Transverse colon (tissue), 4 donors: ENCODE results near the gene COA5. TPM values are rescaled to one million over a fixed set of nuclear protein-coding genes. Genes with fewer than 3 reads are reported as not detected.
A peak's percentile ranks its signal among the peaks of the same experiment; 100 is the strongest.

Experiments used
- DNase-seq: peaks from one replicate; pipeline ENCODE4 v3.0.0-alpha.2; 2019
- H3K27ac ChIP-seq, 4 donors: fragments of 200-600 bp; sonication (generic); 2 replicates each; pipeline ENCODE4 v1.5.1; 2016 to 2018; ENCODE audit warnings: inconsistent platforms in 4 of 4
- H3K27me3 ChIP-seq: fragments of 200-600 bp; sonication (generic); 2 replicates; pipeline ENCODE4 v1.5.1; 2017; ENCODE audit warnings: inconsistent platforms
- H3K36me3 ChIP-seq, 4 donors: fragments of 200-600 bp; sonication (generic); 2 replicates each; pipeline ENCODE4 v1.5.1; 2017 to 2019; ENCODE audit warnings: inconsistent platforms in 4 of 4
- H3K4me1 ChIP-seq, 4 donors: fragments of 200-600 bp; sonication (generic); 2 replicates each; pipeline ENCODE4 v1.5.1; 2017 to 2020; ENCODE audit warnings: inconsistent platforms in 4 of 4
- H3K4me3 ChIP-seq, 4 donors: fragments of 200-600 bp; sonication (generic); 1 replicate in 1 of 4; 2 replicates in 3 of 4; pipeline versions ENCODE4 v1.5.1 to v1.6.1; 2017 to 2019; ENCODE audit warnings: inconsistent platforms in 4 of 4
- H3K9me3 ChIP-seq, 2 donors: fragments of 200-600 bp; sonication (generic); 2 replicates each; pipeline ENCODE4 v1.5.1; 2017 to 2019; ENCODE audit warnings: inconsistent platforms in 2 of 2
- CTCF ChIP-seq, 5 experiments: fragments of 200-600 bp in 3 of 5; fragments of 450-650 bp in 2 of 5; sonication (generic) in 3 of 5; IDR thresholded peaks; 1 replicate in 2 of 5; 2 replicates in 3 of 5; pipeline ENCODE4 v1.5.1; 2016 to 2017; ENCODE audit warnings: antibody characterized with exemption in 5 of 5, inconsistent platforms in 3 of 5, mild to moderate bottlenecking in 2 of 5, moderate library complexity in 1 of 5
- EP300 ChIP-seq: sonication (generic); formaldehyde crosslinking; IDR thresholded peaks from one replicate; pipeline ENCODE4 v1.6.1; 2017; ENCODE audit warnings: antibody characterized with exemption, low read depth
- POLR2A ChIP-seq: fragments of 450-650 bp; IDR thresholded peaks from one replicate; pipeline ENCODE4 v1.6.1; 2016; ENCODE audit warnings: antibody characterized with exemption, mild to moderate bottlenecking, moderate library complexity
- POLR2AphosphoS5 ChIP-seq, 3 donors: sonication (generic); formaldehyde crosslinking; IDR thresholded peaks; one replicate each; pipeline ENCODE4 v1.6.1; 2016; ENCODE audit warnings: antibody characterized with exemption in 3 of 3
- WGBS, 2 donors: methylation state at CpG; one replicate each; pipeline ENCODE4 v1.1.5; 2018; ENCODE audit warnings: low coverage in 1 of 2; 5-methylcytosine and 5-hydroxymethylcytosine counted together
- in situ Hi-C, 4 donors: fragments of 200-750 bp; cut with MboI; loops; one replicate each; pipeline versions ENCODE4 v1.15.0 to v1.15.1; 2017; ENCODE audit warnings: low sequenced_read_pairs in 3 of 4, low pct_ligation_motif_present in 1 of 4, low pct_unique_long_range_greater_than_20kb in 1 of 4
- intact Hi-C: fragments of 100-400 bp; cut with DNase I; formaldehyde crosslinking; loops from one replicate; pipeline ENCODE4 v1.15.1; 2023; ENCODE audit warnings: low total_unique reads
- total RNA-seq, 4 donors: library from RNA; depleted of rRNA; stranded (reverse); fragments of >200 nt; gene quantifications; one replicate each; pipeline ENCODE4 v1.1.0, GENCODE V29; 2016

Gene COA5
- total RNA-seq, 4 donors from 2014 or later = 4.5 to 36.2 (median 23.2) TPM

GRCh38 chr2:98558852-98559530 lies 49.3 kb downstream of the COA5 start:
- TF ChIP-seq POLR2AphosphoS5 (IDR thresholded peaks at IDR 0.05) (peak in 1 of 3 donors; percentile 17), CTCF (IDR thresholded peaks at IDR 0.05) (no peak)
- 70 to 76% methylated on average over 8 to 16 of the region's 16 CpGs for WGBS, 2 donors
- Histone ChIP-seq H3K36me3 (peaks cover 0 to under 1% (median 0%) of the 10 kb centered on the region in 4 donors), H3K4me1 (peaks cover 0 to 32% (median 13%) of the 10 kb centered on the region in 4 donors), H3K4me3 (no peak overlapping the region), H3K9me3 (no peaks in the 10 kb centered on the region), H3K27me3 (no peaks in the 10 kb centered on the region), H3K27ac (peak overlapping the region; percentile 49 to 72 (median 65))
- in situ Hi-C loops = loop anchor here in 1 of 4 donors (25.0 kb wide), 1 partner anchor 147 kb away; no protein-coding TSS in a partner anchor
- no peak for DNase-seq
- intact Hi-C loops = no loop called here

GRCh38 chr2:98556344-98557033 lies 51.8 kb downstream of the COA5 start:
- DNase-seq = no peak
- TF ChIP-seq CTCF (IDR thresholded peaks at IDR 0.05) (no peak), POLR2A (no peak), POLR2AphosphoS5 (IDR thresholded peaks at IDR 0.05) (no peak), EP300 (no peak)
- Histone ChIP-seq H3K27me3 (no peaks in the 10 kb centered on the region), H3K9me3 (no peaks in the 10 kb centered on the region), H3K4me3 (no peak overlapping the region), H3K36me3 (peaks cover 0 to 13% (median 3%) of the 10 kb centered on the region in 4 donors), H3K27ac (no peak overlapping the region), H3K4me1 (peaks cover 0 to 22% (median 8%) of the 10 kb centered on the region in 4 donors)
- in situ Hi-C loops = loop anchor here in 1 of 4 donors (25.0 kb wide), 1 partner anchor 144 kb away; no protein-coding TSS in a partner anchor
- WGBS, 2 donors = 57 to 83% methylated on average over 1 to 5 of the region's 5 CpGs
- intact Hi-C loops = no loop called here

- H3K4me3 ChIP-seq = no peak overlapping the region
- H3K27ac ChIP-seq = no peak overlapping the region
- H3K4me1 ChIP-seq = peaks cover 0 to 20% (median 4%) of the 10 kb centered on the region in 4 donors
- DNase-seq = no peak
- in situ Hi-C loops = loop anchor here in 1 of 4 donors (25.0 kb wide), 1 partner anchor 143 kb away; no protein-coding TSS in a partner anchor
- H3K9me3 ChIP-seq = no peaks in the 10 kb centered on the region
- intact Hi-C loops = no loop called here
- WGBS, 2 donors = 93% methylated on average over 8 of the region's 8 CpGs; no CpG with 5 or more reads in 1 of the 2 donors
- TF ChIP-seq EP300 = no peak
- TF ChIP-seq CTCF (IDR thresholded peaks at IDR 0.05) = no peak
- no peak for TF ChIP-seq POLR2AphosphoS5 (IDR thresholded peaks at IDR 0.05)
- no peak for TF ChIP-seq POLR2A
- no peaks in the 10 kb centered on the region for H3K27me3 ChIP-seq
- peaks cover 0 to 13% (median 3%) of the 10 kb centered on the region in 4 donors for H3K36me3 ChIP-seq
These were observed 52.6 kb downstream of the COA5 start for GRCh38 chr2:98555696-98556095.

- Histone ChIP-seq H3K4me3 (no peak overlapping the region), H3K27me3 (no peaks in the 10 kb centered on the region), H3K4me1 (peaks cover 0 to 7% (median 2%) of the 10 kb centered on the region in 4 donors), H3K36me3 (peaks cover 0 to 13% (median 3%) of the 10 kb centered on the region in 4 donors), H3K27ac (no peak overlapping the region), H3K9me3 (no peaks in the 10 kb centered on the region)
- intact Hi-C loops = no loop called here
- in situ Hi-C loops = loop anchor here in 1 of 4 donors (25.0 kb wide), 1 partner anchor 142 kb away; no protein-coding TSS in a partner anchor
- TF ChIP-seq POLR2AphosphoS5 (IDR thresholded peaks at IDR 0.05) (no peak), CTCF (IDR thresholded peaks at IDR 0.05) (no peak), EP300 (no peak), POLR2A (no peak)
- 79% methylated on average over 7 of the region's 10 CpGs; no CpG with 5 or more reads in 1 of the 2 donors for WGBS, 2 donors
- no peak for DNase-seq
These were observed 54.0 kb downstream of the COA5 start for GRCh38 chr2:98554116-98554861.
